Measurements from ENCODE around the gene MOBP.

MOBP gene

GRCh38 chr3:39519554-39520288, 52.2 kb downstream of the MOBP start:
- H3K9me2 ChIP-seq (replicated peaks; ENCODE audit: insufficient read depth, low read length): no peaks in the 10 kb centered on the region
- H3K27me3 ChIP-seq (ENCODE audit: low read length): no peaks in the 10 kb centered on the region
- no peaks in the 10 kb centered on the region for H3F3A ChIP-seq (ENCODE audit: insufficient read depth)
- peaks cover 11% of the 10 kb centered on the region; the same call in 1 of the 2 replicates for H3K9me3 ChIP-seq (ENCODE audit: insufficient read depth, low read length)
- no peaks in the 10 kb centered on the region for H3K79me2 ChIP-seq (ENCODE audit: insufficient read depth, low read length)
- no peak overlapping the region for H3K9ac ChIP-seq (ENCODE audit: low read length)
- no peak overlapping the region for H3K27ac ChIP-seq (ENCODE audit: low read depth, low read length)
- H2AFZ ChIP-seq (ENCODE audit: low read depth, low read length, severe bottlenecking): no peak overlapping the region
- no peaks in the 10 kb centered on the region for H4K20me1 ChIP-seq (ENCODE audit: low read depth, low read length)
- TF ChIP-seq EZH2phosphoT487 (conservative IDR thresholded peaks at IDR 0.05; ENCODE audit: low read length): no peak
- TF ChIP-seq, protein P1, sequence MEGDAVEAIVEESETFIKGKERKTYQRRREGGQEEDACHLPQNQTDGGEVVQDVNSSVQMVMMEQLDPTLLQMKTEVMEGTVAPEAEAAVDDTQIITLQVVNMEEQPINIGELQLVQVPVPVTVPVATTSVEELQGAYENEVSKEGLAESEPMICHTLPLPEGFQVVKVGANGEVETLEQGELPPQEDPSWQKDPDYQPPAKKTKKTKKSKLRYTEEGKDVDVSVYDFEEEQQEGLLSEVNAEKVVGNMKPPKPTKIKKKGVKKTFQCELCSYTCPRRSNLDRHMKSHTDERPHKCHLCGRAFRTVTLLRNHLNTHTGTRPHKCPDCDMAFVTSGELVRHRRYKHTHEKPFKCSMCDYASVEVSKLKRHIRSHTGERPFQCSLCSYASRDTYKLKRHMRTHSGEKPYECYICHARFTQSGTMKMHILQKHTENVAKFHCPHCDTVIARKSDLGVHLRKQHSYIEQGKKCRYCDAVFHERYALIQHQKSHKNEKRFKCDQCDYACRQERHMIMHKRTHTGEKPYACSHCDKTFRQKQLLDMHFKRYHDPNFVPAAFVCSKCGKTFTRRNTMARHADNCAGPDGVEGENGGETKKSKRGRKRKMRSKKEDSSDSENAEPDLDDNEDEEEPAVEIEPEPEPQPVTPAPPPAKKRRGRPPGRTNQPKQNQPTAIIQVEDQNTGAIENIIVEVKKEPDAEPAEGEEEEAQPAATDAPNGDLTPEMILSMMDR (IDR thresholded peaks at IDR 0.05; ENCODE audit: insufficient read depth, low read length, poor library complexity, severe bottlenecking): no peak
- no peaks in the 10 kb centered on the region for H3K36me3 ChIP-seq (ENCODE audit: low read length)
- H3K4me2 ChIP-seq (ENCODE audit: low read depth, low read length, poor library complexity, severe bottlenecking): no peak overlapping the region
- H3K4me3 ChIP-seq (ENCODE audit: insufficient read depth, low read length, poor library complexity, severe bottlenecking): no peak overlapping the region

DNA sequence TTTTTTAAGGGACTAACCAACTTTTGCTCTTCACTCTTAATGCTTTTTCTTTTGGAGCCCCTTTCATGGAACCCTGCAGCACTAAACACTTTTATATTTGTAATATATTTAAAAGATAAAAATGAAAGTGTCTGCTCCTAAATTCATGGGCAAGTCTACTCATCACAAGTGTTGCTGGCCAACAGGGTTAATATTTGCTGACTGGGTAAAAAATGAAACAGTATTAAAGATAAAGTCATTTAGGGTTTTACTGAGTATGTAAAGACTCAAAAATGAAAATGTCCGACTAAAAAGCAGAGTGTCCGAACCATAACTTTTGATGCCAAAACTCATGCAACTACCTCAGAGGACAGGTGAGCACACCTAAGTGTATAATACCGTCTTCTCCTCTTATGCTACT, 54.0 kb downstream of the MOBP start:
- Histone ChIP-seq H4K20me1 (ENCODE audit: low read depth, low read length) (no peaks in the 10 kb centered on the region), H3K9ac (ENCODE audit: low read length) (no peak overlapping the region), H3K4me3 (ENCODE audit: insufficient read depth, low read length, poor library complexity, severe bottlenecking) (no peak overlapping the region), H3K9me3 (ENCODE audit: insufficient read depth, low read length) (peaks cover 11% of the 10 kb centered on the region; the same call in 1 of the 2 replicates), H3K27me3 (ENCODE audit: low read length) (no peaks in the 10 kb centered on the region), H3F3A (ENCODE audit: insufficient read depth) (no peaks in the 10 kb centered on the region), H3K36me3 (ENCODE audit: low read length) (no peaks in the 10 kb centered on the region), H3K4me2 (ENCODE audit: low read depth, low read length, poor library complexity, severe bottlenecking) (no peak overlapping the region), H3K9me2 (replicated peaks; ENCODE audit: insufficient read depth, low read length) (no peaks in the 10 kb centered on the region), H3K79me2 (ENCODE audit: insufficient read depth, low read length) (no peaks in the 10 kb centered on the region), H3K27ac (ENCODE audit: low read depth, low read length) (no peak overlapping the region), H2AFZ (ENCODE audit: low read depth, low read length, severe bottlenecking) (no peak overlapping the region)
- TF ChIP-seq, protein P1 (IDR thresholded peaks at IDR 0.05; ENCODE audit: insufficient read depth, low read length, poor library complexity, severe bottlenecking): no peak
- TF ChIP-seq EZH2phosphoT487 (conservative IDR thresholded peaks at IDR 0.05; ENCODE audit: low read length): no peak

DNA sequence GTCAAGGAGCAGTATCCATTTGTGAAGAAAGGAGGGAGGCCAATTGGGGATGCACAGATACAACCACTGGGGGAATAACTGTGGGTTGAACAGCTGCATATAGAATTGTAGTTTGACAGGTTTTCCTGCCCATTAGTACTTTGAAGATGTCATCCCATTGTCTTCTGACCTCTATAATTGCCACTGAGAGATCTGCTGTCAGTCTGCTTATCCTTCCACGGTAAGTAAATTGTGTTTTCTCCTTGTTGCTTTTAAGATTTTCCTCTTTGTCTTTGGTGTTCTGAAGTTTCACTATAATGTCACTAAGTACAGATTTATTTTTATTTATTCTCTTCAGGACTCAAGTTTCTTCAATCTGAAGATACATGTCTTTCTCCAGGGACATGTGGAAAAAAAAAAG, 56.6 kb downstream of the MOBP start:
- H3K27me3 ChIP-seq (ENCODE audit: low read length): no peaks in the 10 kb centered on the region
- H3F3A ChIP-seq (ENCODE audit: insufficient read depth): no peaks in the 10 kb centered on the region
- H3K9ac ChIP-seq (ENCODE audit: low read length): no peak overlapping the region
- H3K79me2 ChIP-seq (ENCODE audit: insufficient read depth, low read length): no peaks in the 10 kb centered on the region
- no peaks in the 10 kb centered on the region for H4K20me1 ChIP-seq (ENCODE audit: low read depth, low read length)
- H3K9me3 ChIP-seq (ENCODE audit: insufficient read depth, low read length): peaks cover 11% of the 10 kb centered on the region; the same call in 1 of the 2 replicates
- H3K9me2 ChIP-seq (replicated peaks; ENCODE audit: insufficient read depth, low read length): no peaks in the 10 kb centered on the region
- TF ChIP-seq, protein P1 (IDR thresholded peaks at IDR 0.05; ENCODE audit: insufficient read depth, low read length, poor library complexity, severe bottlenecking): no peak
- TF ChIP-seq EZH2phosphoT487 (conservative IDR thresholded peaks at IDR 0.05; ENCODE audit: low read length): no peak
- H3K4me3 ChIP-seq (ENCODE audit: insufficient read depth, low read length, poor library complexity, severe bottlenecking): no peak overlapping the region
- no peak overlapping the region for H2AFZ ChIP-seq (ENCODE audit: low read depth, low read length, severe bottlenecking)
- H3K4me2 ChIP-seq (ENCODE audit: low read depth, low read length, poor library complexity, severe bottlenecking): no peak overlapping the region
- no peaks in the 10 kb centered on the region for H3K36me3 ChIP-seq (ENCODE audit: low read length)
- H3K27ac ChIP-seq (ENCODE audit: low read depth, low read length): no peak overlapping the region

Measured in SU-DHL-6 (cell line).